HG03354 (cell line): ENCODE results near the gene ROPN1L.
A peak's percentile ranks its signal among the peaks of the same experiment; 100 is the strongest.

Source experiments
- ATAC-seq: cut with Tn5 transposase; IDR thresholded peaks from one replicate; pipeline ENCODE4 v1.9.1; 2021; ENCODE audit warnings: mild to moderate bottlenecking; ENCODE audit not compliant: unreplicated experiment, poor library complexity, severe bottlenecking

Gene ROPN1L

DNA sequence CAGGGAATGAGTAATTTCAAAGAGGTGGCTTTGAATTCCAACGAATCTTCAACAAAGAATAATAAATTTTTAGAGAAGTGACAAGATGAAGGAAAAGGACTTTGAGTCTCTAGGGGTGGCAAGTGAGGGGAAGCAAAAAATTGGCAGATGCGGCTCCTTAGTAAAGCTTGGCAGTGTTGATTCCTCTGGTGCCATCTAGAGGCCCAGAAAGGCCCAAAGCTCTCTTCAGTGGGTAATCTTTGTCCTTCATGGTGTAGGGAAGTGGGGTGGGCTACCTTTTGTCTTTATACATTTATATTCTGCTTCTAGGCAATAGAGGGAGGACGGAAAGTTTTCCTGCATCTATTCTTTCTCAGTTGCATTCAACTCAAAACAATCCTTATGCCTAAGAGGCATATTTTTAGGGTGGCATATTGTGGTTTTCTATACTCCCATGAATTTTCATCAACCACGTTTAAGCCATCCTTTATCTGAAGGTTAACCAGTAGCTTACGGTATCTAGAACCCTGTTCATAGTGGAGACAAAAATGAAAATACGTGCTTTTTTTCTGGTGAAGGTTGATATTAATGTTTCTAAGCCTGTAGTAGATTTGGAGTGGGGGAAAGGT, 17.5 kb upstream of the ROPN1L start:
- ATAC-seq, result peak; percentile 57

DNA sequence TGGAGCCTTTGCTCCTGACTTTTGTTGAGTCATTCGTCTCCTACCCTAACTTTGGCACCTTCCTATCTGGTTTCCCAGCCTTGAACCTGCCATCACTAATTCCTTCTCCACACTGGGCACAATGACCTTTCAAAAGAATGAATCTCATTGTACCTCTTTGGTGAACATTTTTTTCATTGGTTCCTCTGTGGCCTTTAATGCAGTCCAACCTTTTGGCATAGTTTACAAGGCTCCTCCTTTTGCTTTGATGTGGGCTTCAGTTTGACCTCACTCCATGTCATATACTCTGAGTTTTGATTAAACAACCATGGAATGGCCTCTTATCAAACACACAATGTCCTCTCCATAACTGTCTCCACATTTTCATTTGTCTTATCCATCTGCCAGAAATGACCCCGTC, 14.5 kb upstream of the ROPN1L start:
- no peak for ATAC-seq

DNA sequence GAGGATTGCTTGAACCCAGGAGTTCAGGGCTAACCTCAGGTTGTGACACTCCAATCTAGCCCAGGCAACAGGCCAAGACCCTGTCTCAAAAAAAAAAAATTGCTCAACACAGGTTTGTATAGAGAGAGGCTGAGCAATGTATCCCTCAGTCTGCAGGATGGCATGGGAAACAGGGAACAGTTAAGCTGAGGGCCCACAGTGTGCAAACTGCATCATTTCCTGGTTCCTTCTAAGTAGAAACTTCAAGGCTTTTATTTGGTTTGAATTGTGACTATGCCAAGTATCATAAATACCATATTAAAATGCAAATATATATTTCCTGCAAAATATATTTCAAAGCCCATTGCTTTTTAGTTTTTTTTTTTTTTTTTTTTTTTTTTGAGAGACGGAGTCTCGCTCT, 13.7 kb upstream of the ROPN1L start:
- ATAC-seq, result no peak

DNA sequence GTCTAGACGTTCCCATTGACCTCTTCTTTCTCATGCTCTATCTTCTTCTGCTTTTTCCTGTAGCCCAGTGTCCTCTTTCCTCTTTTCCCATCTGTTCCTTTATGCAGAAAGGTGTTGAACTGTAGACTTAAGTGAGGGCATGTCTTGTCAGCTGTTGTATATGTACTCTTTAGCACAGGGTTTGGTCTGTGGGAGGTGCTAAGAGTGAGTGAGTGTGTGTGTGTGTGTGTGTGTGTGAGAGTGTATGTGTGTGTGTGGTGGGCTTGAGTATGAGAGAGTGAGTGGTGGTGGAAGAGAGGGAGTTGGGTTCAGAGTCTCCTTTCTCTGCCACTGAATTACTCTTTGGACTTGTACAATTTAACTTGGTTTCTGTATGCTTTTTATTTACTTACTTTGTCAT, 10.3 kb upstream of the ROPN1L start:
- no peak for ATAC-seq

DNA sequence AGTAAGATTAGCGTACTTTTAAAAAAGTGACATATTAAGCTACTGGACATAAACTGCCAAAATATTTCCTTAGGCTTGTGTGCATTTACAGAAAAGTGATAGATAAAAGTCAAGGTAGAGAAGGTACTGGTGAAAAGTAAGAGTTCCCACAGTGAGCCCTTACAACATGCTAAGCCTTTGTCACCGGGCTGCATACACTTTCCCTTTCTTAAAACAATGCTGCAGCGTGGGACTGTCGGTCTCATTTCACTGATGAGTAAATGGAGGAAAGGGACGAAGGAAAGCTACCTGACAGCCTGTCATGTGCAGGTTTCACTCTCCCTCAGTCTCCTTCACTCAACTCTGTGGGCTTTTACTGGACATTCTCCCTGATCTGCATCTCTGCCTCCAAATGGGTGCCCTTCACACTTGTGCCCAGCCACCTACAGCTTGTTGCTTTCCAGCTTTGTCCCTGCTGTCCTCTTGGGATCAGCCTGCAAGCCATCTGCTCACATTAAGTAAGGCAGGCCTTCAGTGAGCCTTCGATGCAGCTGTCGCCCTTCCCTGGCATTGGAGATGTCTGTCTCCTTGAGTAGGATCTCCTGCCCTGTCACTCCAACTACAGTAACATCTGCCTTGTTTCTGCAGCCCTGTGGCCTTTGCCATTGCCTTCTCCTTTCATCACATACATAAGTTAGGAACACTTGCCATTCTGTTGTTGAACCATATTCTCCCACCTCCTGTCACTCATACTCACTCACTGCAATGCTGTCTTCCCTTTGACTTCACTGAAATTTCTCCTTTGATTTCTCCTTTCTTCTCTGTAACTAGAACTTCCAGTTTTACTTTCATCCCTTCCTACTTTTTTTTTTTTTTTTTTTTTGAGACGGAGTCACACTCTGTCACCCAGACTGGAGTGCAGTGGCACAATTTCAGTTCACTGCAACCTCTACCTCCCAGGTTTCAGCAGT, 9.3 kb upstream of the ROPN1L start:
- ATAC-seq, result no peak

DNA sequence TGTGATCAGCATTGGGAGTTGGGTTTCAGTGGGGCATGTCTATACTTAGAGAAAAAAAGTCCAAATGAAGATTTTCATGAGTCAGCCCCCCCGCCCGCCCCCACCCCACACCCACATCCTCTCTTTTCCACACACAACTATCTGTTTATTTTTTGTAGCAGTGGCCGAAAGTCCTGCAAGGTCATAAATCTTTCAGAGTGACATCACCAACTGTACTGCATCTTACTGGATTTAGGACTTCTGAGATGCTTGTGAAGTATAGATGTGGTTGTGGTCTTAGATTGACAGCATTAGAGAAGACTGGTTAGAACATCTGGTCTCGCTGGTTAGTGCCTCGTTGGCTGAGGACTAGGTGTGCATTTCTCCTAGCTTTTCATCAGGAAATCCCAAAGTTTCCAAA, 7.3 kb upstream of the ROPN1L start:
- ATAC-seq, result no peak

DNA sequence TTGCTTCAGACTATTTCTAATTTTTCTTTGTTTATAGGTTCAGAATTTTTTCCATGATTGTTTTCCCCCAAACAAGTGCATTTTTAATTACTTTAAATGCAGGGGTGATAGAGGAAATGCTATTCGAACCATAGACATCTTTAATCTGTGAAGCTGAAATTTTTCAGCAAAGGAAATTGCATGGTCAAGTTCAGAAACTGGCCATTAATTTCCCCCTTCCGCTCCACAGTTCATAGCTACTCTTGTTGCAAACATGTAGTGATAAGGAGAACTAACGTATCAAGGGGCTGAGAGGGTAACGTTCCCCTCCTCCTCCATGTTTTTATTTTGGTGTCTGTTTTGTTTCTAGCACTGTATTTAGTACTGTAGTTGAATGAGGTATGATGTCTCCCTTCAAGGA, 3.4 kb upstream of the ROPN1L start:
- ATAC-seq, result no peak

DNA sequence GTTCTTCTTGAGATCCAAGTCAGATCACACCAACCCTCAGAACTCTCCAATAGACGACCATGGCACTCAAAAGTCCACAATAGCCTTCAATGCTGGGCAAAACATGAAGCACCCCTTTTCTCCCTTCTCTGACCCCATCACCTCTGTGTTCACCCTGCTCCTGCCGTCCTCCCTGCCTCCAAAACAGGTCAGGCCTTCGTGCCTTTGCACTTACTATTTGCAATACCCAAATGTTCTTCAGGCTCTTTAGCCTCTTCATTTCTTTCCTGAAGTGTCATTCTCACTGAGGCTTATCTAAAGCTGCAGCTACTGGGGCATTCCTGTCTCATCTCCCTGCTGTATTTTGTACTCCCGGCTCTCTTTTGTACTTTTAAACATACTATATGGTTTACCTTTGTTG, 2.0 kb upstream of the ROPN1L start:
- no peak for ATAC-seq

DNA sequence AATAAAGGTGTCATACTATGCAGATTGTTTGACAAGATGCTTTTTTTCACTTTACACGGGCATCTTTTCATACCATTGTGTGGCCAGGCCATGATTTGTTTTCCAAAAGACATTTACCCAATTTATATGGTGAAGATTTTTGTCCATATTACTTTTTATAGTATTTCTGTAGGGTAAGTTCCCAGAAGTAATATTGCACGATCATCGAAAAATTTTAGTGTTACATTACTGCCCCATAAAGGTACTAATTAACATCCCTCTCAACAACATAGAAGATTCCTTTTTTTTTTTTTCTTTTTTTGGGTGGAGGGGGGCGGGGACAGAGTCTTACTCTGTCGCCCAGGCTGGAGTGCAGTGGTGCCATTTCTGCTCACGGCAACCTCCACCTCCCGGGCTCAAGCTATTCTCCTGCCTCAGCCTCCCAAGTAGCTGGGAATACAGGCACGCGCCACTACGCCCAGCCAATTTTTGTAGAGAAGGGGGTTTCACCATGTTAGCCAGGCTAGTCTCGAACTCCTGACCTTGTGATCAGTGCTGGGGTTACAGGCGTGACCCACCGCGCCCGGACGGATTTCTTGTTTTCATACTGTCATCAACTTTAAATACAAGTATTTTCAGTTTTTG, 1.2 kb upstream of the ROPN1L start:
- ATAC-seq, result no peak

DNA sequence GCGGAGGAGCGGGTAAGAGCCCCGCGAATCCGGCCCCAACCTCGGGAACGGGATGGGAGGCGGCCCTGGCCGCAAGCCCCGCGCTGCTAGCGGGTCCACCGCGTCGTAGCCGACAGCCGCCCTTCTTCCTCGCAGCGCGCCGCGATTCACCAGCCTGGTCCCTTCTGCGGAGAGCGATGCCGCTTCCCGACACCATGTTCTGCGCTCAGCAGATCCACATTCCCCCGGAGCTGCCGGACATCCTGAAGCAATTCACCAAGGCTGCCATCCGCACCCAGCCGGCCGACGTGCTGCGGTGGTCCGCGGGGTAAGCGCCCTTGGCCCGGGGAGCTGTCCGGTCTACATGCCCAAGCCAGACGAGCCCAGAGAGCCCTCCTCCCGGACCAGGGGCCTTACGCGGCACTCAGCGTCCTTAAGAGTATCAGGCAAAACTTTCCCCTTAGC, 335 bp downstream of the ROPN1L start:
- peak; percentile 49 for ATAC-seq

DNA sequence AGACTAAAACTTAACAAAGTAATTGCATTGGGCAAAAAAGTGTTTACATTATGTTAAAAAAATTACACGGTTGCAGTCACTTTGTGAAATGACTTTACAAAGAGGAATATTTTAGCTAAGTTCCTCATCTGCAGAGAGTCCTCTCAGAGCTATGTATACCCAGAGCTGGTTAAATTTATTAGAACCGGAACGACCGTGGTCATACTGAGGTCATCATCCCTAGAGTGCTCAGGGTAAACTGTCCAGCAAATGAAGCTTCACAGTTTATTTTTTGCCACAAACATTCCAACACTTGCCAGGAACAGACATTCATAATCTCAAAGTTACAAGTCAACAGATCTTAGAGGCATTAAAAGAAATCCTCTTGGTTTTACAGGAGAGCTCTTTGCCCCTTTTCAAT, 897 bp downstream of the ROPN1L start:
- no peak for ATAC-seq

DNA sequence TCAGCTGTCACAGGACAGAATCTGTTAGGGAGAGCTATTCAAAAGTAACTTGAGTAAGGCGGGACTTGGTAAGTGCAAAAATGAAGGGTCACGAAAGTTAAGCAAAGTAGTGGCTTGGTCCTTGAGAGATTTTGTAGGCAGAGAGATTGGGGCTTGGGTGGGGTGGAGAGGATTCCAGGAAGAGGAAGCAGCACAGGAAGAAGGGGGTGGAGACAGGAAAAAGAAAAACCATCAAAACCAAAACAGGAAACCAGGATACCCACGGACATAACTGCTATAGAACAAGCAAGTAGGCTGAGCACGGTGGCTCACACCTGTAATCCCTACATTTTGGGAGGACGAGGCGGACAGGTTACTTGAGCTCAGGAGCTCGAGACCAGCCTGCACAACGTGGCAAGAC, 3.7 kb downstream of the ROPN1L start:
- no peak for ATAC-seq

DNA sequence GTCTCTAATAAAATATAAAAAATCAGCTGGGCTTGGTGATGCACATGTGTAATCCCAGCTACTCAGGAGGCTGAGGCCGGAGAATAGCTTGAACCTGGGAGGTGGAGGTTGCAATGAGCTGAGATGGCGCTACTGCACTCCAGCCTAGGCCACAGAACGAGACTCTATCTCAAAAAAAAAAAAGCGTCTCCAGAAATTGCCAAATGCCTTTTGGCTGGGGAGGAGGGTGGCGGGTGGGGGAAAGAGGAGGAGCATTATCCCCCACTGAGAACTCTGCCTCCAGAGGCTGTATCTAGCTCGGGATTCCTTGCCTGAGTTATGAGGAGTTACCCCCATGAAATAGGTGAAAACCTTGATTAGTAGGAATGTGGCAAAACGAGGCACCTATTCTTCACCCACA, 4.8 kb downstream of the ROPN1L start:
- ATAC-seq, result no peak

DNA sequence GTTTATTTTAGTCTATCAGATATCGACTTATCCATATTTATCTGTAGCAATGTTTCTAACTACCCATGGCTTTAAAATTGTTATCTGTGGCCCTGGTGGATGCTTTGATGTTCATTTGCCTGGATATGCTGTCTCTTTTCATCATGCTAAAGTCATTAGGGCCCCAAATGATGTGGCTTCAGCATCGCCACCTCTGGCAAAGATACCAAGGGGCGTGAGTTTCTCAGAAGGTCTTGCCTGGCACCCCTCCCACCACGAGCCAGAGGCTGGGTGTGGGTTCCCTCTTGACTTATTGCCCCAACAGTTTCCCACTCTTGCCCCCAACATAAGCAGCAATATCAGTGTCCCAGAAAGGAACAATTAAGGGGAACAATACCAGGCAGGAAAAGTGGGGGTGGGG, 5.4 kb downstream of the ROPN1L start:
- ATAC-seq, result no peak

DNA sequence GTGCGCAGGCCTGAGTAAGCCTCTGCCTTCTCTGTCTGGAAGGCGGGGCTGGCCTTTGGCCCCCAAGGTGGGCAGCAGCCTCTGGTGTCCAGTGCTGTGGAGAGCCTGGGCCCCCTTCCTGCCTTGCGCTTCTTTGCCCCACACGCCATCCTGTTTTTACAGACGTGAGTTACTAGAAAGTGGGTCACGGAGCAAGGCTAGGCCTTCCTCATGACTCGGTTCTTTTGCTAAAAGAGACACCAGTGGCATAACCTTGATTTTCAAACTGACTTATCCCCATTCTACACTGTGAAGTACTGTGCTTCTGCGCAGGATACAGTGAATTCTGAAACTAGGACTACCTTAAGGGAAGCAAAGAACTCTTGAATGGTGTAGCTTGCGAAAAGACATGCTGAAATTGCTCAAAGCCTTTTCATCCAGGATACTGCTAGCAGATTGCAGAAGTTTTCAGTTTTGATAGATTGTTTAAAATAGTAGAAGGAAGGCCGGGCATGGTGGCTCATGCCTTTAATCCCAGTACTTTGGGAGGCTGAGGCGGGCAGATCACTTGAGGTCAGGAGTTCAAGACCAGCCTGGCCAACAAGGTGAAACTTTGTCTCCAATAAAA, 7.2 kb downstream of the ROPN1L start:
- no peak for ATAC-seq

DNA sequence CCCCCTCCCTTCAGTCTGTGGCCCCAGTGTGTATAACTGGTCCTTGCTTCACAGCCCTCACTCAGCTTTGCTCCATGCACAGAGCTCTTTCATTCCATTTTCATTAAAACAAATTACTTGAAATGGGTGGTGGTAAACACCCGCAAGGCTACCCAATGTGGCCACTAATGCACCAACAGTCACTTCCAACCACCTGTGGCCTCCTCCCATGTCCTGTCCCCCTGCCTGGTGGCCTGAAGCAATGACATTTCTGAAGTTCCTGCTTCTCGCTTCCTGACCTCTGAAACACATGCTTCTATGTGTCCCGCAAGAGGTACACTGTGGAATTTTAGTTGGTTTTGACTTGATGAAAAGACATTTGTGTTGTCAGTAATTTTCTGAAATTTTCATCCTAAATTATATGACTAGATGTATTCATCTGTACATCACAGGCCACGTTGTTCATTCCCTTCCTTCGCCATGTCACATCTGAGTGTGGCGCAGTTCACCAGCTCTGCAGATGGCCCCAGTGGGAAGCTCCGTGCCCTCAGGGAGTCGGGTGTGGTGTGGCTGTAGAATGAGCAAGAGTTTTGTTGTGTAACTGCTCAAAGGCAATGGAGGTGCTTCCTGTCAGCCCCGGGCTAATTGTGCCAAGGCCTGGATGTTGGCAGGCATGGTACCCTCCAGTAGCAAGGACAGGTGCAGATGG, 9.6 kb downstream of the ROPN1L start:
- ATAC-seq, result no peak

DNA sequence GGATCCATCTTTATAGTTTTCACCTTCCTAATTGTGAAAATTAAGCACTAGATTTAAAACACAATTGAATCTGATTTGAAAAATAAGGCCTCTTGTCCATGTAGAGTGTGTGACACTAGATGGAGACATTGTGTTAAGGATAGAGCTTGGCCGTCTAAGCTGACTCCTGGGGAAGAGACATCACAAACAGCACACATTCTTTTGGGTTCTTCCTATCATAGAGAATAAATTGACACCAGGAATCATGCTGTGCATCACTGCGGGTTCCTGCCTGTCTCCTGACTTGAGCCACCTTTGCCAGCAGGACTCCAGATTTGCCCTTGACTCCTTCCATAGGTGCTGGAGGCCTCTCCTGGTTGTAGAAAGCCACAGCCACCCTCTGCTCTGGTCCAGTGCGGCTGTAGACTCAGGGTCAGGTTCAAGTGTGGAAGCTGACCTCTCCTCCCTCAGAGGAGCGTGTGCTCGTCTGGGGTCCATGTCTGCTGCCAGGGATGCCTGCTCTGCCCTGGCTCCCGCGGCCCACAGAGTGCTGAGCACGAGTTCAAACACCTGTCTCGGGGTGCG, 11.2 kb downstream of the ROPN1L start:
- ATAC-seq, result peak; percentile 87

DNA sequence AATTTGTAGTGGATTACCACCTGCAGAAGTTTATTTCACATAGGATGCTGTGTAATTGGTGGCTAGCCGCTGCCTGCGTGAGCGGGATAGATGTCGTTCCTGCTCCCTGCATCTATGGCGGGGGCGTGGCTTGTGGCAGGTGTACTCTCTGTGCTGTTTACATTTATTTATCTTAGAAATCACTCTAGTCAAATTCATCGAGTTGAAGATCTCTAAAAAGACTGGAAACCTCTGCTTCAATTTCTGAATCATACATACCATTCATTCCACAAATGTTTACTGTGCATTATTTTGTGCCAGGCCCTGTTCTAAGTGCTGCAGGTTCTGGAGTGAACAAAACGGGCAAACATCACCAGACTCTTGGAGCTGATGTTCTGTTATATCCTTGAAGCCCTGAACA, 11.9 kb downstream of the ROPN1L start:
- ATAC-seq, result no peak

DNA sequence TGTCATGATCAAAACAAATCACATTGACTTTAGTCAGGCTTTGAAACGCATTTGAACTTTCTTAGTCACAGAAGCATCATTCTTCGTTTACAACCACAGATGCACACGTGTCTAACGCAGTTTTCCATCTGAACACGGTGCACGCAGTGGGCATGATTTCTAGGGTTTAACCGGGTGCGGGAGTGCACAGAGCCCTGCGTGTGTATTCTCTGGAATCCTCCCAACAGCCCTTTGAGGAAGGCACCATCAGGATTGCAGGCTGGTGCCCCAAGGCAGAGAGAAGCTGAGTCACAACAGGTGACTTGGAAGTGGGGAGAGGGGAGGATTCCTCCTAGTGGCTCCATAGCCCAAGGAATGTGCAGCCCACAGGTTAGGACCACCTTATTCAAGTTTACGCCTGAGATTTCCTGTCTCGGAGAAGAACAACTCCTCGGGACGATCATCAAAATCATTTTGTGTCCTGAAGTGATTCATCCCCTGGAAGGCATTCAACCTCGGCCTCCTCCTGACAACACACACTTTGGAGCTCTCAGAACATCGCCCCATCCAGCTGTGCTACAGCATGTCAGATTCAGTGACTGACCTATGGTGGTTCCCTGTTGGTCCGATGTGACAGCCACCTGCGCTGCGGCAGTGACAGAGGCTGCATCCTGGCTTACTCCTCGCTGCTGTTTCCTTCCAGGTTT, 13.1 kb downstream of the ROPN1L start:
- no peak for ATAC-seq
